Frontal cortex (tissue), 4 donors: ENCODE results near the gene CRISP3. TPM values are rescaled to one million over a fixed set of nuclear protein-coding genes. Genes with fewer than 3 reads are reported as not detected.
"Not testable (repeated sequence)": the region's sequence is repeated elsewhere in the genome, so short reads cannot be mapped to it uniquely, and the experiment has no call there.

Experiments
- DNase-seq, 2 donors: peaks; one replicate each; pipeline ENCODE4 v3.0.0; 2012; ENCODE audit warnings: low spot score in 2 of 2
- FAIRE-seq: peaks from 2 replicates; lab custom pipeline; 2012; peaks lifted over from hg19 to GRCh38; lab: Jason Lieb, UNC
- total RNA-seq: library from RNA; depleted of rRNA; stranded (reverse); fragments of >200 nt; gene quantifications from one replicate; pipeline ENCODE4 v1.2.3, GENCODE V29; 2014
- donor health status: control.
- donor health status: control.
- donor health status: control.

Gene CRISP3, protein sequence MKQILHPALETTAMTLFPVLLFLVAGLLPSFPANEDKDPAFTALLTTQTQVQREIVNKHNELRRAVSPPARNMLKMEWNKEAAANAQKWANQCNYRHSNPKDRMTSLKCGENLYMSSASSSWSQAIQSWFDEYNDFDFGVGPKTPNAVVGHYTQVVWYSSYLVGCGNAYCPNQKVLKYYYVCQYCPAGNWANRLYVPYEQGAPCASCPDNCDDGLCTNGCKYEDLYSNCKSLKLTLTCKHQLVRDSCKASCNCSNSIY
- total RNA-seq, result under 0.01 TPM

DNA sequence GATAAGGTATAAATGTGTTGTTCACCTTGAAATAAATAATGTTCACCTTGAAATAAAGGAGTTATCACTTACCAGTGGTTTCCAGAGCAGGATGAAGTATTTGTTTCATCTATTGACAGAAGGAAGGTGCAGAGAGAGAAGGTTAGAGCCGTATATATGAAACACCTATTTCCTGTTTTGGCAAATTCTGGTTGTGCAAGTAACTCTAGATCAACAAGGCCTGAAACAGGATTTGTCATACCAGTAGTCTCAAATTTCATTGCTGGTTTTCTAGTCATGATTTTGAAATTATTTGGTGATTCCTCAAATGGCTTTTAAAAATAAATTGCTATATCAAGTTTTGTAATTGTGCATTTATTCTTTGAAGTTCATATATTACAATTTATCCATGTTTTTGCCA lies at the start of gene CRISP3:
TSS of gene CRISP3 (minus strand) at position 130 of the 400 bp plus-strand sequence. CDS start at position 109, 21 bp downstream.
- DNase-seq (no peak), FAIRE-seq (no peak)

DNA sequence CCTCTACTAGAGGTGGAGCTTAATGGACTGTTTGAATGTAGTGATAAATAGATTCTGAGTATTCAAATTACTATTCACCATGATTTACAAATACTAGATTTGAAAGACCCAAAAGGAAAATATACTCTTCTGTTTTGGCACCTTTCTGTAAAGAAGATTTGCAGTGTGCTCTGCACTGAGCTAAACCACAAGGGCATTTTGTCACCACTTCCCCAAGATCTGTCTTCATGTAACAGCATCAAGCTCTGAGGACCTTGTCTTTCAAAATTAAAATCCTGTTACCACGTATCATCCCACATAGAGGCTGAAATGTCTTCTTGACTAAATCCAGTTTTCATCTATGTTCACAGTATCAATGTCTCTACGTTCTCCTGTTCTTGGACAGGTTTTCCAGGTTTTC lies 46.2 kb upstream of the CRISP3 start:
- FAIRE-seq, result no peak
- DNase-seq, result no peak

DNA sequence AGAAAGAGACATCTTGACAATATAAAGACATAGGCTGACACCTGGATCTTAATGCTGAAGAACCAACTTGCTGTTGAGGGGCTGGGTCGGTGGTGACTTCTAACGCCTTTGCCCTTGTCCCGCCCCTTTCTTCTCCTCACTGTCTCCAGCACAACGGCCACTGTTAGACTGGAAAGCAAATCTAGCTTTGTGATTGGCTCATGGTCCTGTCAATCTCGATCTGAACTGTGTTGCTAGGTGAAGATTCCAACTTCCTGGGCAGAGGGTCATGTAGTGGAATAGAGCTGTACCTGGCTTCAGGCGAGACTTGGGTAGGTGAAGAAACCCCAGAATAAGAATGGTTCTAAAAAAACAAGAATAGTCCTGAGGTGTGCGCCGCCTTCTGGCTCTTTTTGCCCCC lies 43.0 kb upstream of the CRISP3 start, which contains the start of gene PGK2:
TSS of gene PGK2 (minus strand) at position 110 of the 400 bp plus-strand sequence. CDS start at position 12, 98 bp downstream.
- FAIRE-seq, result no peak
- no peak for DNase-seq

GRCh38 chr6:49784272-49784671 lies 40.1 kb upstream of the CRISP3 start:
- DNase-seq (no peak), FAIRE-seq (no peak)

DNA sequence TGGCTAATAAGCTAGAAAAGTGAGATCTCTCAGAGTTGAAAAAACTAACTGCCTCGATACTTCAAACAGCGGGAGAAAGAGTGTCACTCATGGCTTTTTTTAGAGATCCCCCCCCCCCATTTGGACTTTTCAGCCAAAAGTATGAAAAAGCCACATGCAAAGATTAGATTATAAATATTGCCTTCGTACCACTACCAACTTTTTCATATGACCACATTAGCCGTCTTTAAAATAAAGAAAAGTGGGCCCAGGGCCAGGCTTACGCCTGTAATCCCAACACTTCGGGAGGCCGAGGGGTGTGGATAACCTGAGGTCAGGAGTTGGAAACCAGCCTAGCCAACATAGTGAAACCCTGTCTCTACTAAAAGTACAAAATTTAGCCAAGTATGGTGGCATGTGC lies 38.5 kb upstream of the CRISP3 start:
- DNase-seq (no peak), FAIRE-seq (no peak)

- DNase-seq (no peak), FAIRE-seq (no peak)
Measured at GRCh38 chr6:49782293-49782692, 38.1 kb upstream of the CRISP3 start.

- DNase-seq, result no peak
- no peak for FAIRE-seq
Measured at GRCh38 chr6:49776444-49776843, 32.3 kb upstream of the CRISP3 start.

DNA sequence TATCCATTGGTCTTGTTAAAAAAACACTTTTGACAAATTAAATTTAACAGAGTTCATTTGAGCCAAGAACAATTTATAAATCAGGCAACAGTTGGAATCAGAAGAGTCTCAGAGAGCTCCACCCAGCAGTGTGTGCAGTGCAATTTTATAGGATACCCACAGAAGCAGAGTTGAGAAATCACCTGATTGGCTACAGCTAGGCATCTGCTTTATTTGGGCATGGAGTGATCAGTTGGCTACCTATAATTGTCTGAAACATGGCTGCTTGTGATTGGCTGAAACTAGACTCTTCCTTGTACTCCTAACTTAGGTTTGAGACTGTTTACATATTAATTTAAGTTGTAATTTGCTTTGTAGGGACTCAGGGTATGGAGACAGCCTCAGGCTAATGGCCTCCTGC lies 30.9 kb upstream of the CRISP3 start:
- no peak for FAIRE-seq

GRCh38 chr6:49772285-49772684 lies 28.1 kb upstream of the CRISP3 start:
- DNase-seq (no peak), FAIRE-seq (no peak)

More for the DNA sequence above, 30.9 kb upstream of the CRISP3 start:
- no peak for DNase-seq

- no peak for FAIRE-seq
- DNase-seq, result no peak
Measured at GRCh38 chr6:49766762-49767161, 22.6 kb upstream of the CRISP3 start.

DNA sequence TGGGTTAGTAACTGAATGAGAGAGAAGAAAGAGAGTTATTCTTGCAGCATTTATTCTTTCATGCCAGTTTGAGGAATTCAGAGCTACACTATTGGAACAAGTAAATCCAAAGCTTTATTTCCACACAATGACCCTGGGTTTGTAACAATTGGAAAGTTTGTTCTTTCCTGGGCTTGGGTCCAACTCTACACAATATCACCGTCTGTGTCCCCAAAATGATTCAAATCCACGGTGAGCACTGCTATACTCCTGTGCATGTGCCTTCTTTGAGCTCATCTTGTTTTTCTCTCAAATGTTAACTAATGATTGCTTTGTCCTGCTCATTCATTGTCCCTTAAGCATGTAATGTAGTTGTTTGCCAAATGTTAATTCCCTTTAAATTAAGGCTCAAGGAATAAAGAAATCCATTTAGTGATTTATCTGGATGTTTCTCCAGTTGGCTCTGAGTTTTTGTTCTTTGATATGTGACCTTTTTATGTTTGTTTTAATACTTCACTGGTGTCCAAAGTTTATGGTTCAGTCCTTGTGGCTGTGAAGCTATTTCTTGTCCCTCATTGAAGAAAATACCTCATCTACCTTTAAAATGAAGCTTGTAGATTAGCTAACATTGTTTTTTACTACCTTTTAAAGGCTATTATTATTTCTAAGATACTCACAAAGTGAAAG lies 20.5 kb upstream of the CRISP3 start:
- DNase-seq, result no peak
- no peak for FAIRE-seq

DNA sequence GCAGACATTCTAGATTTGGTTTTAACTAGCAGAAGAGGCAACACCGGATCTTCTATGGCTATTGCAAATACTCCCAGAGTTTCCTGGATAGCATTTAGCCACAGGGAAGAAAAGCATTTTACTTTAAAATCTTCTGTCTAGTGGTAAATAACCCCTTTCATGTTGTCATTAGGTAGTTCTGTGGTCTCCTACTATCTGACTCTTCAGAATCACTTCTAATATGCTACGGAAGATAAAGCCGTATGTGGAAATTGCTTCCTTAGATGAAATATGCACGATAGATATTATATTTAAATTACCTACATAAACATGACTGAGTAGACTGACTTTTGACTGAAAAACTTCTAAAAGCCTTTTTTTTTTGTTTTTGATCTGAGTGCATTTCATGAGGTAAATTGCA lies 759 bp downstream of the CRISP3 start:
- no peak for DNase-seq
- FAIRE-seq, result no peak

DNA sequence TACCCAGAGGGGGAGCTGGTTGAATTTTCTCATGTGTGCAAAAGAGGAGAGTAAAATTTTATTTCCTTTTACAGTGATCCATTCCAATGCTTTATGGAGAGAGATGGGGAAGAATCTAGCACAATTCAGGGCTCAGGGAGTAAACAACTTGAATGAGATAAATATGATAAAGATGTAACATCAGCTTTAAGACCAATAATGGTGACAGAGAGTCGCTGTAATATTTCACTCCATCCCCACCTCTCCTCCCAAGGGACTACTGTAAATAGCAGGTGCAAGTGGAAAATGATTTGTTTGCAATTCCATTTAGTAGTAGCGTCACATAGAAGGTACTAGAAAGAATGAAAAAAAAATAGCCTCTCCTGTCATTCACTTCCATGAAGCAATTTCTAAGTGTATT lies 4.8 kb downstream of the CRISP3 start:
- DNase-seq, result no peak
- no peak for FAIRE-seq

DNA sequence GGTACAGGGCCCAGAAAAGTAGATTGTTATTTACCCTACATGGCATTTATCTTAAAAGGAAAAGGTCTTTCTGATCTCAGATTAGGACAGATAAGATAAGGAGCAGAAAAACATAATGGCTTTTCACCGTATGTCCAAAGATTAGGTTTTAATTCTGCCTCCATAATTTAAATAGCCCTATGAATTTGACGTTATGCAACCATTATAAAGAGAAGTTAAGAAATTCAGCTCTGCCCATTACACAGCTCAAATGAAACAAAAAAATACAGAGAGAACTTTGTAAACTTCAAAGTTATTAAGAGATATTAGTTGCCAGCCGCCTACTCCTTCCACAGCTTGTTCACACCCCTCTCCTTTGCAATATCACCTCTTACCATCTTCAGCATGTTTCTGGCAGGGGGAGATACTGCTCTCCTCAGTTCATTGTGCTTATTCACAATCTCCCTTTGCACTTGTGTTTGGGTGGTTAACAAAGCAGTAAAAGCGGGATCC lies 8.1 kb downstream of the CRISP3 start:
- DNase-seq (no peak), FAIRE-seq (no peak)

GRCh38 chr6:49733680-49734079 lies 10.5 kb downstream of the CRISP3 start:
- no peak for DNase-seq
- FAIRE-seq, result no peak

DNA sequence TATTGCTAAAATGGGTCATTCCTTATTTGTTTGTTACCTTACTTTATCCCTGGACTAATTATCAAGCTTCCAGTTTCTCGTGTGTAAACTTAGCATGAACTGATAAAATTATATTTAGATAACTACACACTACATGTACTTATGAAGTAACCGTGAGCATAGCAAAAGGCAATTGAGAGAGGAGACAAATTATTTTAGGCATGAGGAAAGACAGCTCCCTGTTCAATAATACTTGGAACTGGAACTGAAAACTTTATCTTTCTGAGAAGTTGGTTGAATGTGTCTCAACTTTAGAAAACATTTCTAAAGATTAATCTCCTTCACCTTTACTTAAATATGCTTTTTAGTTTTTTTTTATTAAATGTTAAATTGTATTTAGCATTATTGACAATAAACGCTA lies 11.4 kb downstream of the CRISP3 start:
- DNase-seq (no peak), FAIRE-seq (no peak)

DNA sequence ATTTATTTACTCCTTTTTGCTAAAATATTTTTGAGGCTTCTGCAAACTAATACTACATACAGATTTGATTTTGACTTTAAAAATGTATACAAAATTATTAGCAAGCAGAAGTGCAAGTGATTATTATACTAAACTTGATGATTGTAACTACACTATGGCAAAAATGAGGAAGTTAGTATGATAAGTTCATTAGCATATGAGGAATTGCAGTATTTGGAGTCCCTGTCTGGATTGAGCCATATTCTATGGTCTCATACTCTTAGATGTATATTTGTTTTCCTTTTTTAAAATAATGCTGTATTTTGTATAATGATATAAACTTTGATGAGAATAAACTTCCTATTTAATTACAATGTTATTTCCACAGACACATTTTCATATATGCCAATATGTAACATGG lies 13.9 kb downstream of the CRISP3 start:
- FAIRE-seq, result no peak
- no peak for DNase-seq

DNA sequence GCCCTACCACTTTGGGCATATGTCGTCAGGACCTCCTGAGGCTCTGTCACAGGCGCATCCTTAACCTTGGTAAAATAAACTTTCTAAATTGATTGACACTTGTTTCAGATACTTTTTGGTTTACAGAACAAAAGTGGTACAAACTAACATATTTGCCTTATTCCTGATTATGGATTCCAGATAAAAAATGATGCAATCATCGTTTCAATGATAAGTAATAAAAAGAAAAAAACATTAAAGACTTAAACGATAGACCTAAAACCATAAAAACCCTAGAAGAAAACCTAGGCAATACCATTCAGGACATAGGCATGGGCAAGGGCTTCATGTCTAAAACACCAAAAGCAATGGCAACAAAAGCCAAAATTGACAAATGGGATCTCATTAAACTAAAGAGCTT lies 20.3 kb downstream of the CRISP3 start:
- FAIRE-seq, result not testable (repeated sequence)

GRCh38 chr6:49721297-49721696 lies 22.9 kb downstream of the CRISP3 start:
- DNase-seq (no peak), FAIRE-seq (no peak)

More for the DNA sequence above, 20.3 kb downstream of the CRISP3 start:
- not testable (repeated sequence) for DNase-seq

GRCh38 chr6:49720372-49720771 lies 23.8 kb downstream of the CRISP3 start:
- FAIRE-seq (no peak), DNase-seq (no peak)

GRCh38 chr6:49713346-49713745 lies 30.8 kb downstream of the CRISP3 start, which contains the start of gene CRISP2:
CRISP2 (minus strand) TSS chr6:49713543; CDS start chr6:49709196, 4,347 bp downstream.
- DNase-seq (peak in 1 of 2 donors; percentile 1), FAIRE-seq (no peak)
